ENCODE data around the gene USP32.

The USP32 gene

DNA sequence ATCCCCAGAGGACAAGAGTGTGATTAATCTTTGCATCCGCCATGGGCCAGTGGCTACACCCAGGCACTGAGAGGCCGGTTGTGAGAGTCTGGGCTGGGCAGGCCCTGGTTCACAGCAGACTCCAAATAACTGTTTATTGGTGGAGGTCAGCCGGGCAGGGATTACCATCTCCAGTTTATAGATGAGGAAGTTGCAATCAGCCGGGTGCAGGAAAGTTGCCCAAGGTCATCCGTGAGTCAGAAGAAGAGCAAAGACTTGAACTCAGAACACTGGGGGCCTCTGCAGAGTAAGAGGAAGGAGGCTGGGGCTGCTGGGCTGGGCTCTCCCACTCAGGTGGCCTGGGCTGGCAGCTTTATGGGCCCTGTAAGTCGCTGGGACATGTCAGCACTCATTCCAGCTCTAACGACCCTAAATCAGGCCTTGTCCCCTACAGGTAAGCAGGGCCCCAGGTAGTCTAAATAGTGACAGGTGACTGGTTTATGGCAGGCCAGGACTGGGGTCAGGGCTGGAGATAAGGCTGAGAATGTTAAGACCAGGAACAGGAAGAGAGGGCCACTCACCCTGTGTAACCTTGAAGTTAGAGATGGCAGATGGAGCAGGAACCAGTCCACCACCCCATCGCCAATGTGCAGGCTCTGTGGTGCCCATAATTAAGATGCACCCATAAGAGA lies 244.2 kb downstream of the USP32 start:
- no peak for DNase-seq (ENCODE audit: extremely low spot score, insufficient read length, low read depth)
- no peak for FAIRE-seq

DNA sequence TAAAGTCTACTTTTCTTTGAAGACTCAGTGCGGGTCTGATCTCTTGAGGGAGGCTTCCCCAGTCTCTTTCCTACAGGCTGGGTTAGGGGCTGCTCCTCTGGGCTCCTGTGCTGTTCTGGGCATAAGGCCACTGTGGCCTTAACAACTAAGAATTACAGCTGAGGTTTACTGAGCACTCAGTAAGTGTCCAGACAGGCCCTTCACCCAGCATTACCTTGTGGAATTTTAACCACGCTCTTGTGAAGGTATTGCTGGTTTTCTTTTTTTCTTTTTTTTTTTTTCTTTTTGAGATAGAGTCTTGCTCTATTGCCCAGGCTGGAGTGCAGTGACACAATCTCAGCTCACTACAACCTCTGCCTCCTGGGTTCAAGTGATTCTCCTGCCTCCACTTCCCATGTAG lies 245.7 kb downstream of the USP32 start:
- no peak for DNase-seq (ENCODE audit: extremely low spot score, insufficient read length, low read depth)
- FAIRE-seq = no peak

DNA sequence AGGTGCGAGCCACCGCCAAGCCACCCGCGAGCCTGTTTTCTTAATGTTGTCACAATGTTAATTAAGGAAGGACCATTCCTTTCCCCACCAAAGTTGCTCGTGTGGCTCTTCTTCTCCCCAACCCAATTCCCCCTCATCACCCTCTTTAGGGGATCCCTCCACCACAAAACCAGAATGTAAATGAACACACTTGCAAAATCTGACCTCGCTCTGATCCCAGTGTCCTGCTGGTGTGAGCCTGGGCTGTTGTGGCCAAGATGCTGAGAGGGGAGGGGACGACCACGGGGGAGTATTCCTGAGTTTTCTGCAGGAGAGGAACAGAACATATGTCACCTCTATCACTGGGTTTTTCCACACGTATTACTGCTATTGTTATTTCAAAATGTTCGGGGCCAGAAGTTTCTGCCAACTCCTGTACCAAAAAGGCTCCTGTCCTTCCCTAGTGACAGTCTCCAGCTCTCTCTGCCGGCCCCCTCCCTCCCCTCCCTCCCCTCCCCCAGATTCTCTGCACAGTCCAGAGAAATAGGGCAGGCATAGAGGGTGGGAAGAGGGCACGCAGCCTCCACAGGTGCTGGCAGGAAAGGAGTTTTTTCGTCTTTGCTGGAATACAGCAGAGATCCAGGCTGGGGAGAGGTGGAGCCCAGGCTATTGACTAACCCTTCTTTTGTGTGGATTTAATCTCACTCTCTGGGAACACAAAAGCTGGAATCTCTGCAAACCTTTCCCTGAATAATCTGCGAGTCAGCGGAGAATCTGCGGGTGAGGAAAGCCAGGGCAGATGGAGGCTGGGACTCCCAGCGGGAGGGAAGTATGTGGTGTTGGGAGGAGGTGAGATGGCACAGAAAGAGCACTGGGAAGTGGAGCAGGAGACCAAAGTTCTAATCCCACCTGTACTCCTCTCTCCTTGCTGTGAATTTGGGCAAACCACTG lies 246.7 kb downstream of the USP32 start:
- no peak for DNase-seq (ENCODE audit: extremely low spot score, insufficient read length, low read depth)
- no peak for FAIRE-seq

DNA sequence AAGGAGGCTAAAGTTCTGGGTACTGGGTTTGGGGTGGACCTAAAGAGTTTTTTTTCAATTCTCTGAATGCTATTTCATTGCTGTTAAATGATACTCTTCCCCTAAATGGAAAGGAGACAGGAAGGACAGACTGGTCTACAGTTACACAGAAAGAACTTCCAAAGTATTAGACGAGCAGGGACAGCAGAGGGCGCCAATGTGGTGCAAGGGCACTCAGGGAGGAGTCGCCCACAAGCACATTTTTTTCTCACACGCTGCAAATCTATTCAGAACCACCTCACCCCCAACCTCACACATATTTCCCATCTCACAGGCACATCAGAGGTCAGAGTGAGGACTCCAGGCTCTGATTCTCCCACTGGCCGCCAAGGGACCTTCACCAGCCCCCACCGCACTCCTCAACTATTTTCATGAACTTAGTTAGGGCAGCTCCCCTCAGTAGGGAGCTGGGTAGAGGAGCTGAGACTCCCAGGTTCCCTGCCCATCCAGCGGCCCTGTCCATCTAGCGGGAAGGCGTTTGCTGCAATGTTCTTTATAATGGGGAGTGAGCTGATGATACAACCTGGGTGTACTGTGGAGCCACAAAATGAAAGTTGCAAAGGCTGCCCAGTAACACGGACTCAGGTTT lies 248.9 kb downstream of the USP32 start:
- peak; percentile 94 for FAIRE-seq
- DNase-seq (ENCODE audit: extremely low spot score, insufficient read length, low read depth) = no peak

DNA sequence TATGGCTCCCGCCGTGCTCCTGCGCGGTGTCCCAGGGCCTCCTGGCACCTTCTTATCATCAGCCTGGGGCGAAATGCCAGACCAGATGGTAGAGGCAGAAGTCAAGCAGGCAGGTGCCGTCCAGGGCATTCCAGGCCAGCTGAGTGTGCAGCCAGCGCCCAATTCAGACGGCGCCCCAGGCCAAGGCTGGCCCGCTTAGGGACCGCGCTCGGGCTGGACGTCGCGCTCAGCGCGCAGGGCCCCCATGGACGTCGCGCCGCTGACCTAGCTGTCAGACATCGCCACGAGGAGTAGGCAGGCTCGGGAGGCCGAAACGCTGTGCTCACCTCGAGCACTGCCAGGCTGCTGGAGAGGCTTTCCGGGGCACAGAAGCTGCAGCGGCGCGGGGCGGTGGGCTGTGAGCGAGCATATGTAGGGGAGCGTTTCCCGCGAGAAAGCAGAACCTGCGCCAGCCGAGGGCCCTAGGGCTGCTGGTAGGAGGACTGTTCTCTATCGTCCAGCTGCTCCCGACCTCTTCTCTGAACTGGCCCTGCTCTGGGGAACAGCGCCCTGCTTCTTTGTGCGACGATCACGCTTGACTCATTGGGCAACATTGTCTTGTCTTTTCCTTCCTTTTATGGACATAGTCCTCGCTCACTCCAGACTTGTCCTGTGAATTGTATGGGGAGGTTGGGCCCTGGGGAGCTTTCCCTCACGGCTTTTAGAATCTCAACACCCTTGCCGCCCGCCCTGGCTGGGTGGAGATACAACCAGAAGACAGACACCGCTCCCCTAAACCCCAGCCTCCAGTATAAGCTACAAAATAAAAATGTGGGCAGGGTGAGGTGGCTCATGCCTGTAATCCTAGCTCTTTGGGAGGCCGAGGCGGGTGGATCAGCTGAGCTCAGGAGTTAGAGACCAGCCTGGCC lies 250.6 kb downstream of the USP32 start:
- no peak for DNase-seq (ENCODE audit: extremely low spot score, insufficient read length, low read depth)

DNA sequence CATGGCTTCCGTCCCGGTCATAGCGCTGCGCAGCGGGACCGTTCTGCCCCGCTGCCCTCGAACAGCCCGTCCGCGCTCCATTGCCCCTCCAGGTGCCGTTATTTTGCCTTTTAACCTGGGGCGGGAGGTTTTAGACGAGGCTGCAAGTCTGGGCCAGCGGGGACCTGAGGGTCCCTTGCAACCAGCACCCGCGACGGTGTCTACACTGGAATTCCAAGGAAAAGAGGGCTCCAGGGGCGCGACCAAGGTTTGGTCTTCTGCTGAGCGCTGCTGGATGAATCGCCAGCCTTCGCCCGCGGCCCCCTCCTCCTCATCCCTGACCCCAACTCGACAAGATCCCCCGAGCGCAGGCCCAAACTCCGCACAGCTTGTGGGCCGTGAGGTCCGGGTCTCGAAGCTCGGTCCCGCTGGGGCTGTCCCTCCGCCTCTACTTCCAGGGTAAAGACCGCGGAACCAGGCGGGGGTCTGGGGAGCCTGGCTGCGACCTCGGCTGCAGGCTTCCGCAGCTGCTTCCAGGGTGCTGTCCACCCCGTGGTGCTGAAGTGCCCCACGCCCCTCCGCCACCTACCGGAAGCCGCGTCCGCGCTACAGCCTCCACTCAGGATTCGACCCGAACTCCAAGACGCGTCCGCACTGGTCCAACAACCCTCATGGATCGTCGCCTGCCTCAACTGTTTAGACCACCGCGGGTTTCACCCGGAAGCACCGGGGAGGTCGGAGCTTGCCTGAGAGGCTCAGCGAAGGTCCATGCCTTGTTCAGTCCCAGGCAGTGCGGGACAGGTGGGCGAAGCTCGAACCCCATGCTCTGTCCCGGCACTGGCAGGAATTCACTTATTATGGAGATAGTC lies 252.3 kb downstream of the USP32 start:
- FAIRE-seq (no peak), DNase-seq (ENCODE audit: extremely low spot score, insufficient read length, low read depth) (no peak)

More for the DNA sequence above, 250.6 kb downstream of the USP32 start:
- no peak for FAIRE-seq

DNA sequence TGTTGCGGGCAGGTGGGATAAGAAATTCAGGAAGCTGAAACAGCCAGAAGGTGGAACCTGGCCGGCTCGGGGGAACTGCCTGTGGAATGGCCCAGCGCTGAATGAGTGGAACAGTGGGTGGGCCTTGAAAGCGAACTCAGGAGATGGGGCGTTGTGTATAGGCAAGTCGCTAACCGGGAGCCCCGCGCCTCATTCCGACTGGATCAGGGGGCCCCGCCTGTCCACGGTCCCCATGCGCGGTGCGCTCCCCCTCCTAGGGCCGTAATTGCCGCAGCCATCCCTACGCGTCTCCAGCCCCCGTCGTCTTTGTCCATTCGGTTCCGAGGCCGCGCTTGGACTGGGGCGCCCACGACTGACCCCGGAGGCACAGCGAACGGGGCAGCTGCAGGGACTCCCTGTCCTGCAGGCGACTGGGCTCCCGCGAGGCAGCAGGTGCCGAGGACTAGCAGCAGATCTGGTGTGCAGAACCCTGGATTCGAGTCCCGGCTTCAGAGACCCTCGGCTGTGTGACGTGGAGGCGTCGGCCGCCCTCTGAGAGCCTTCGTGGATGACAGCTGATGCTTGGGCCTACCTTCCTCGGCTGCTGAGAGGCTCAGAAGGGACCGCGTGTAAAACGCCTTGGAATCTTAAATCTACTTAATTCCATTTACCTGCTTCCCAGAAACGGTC lies 253.0 kb downstream of the USP32 start:
- DNase-seq (ENCODE audit: extremely low spot score, insufficient read length, low read depth) (no peak), FAIRE-seq (no peak)

DNA sequence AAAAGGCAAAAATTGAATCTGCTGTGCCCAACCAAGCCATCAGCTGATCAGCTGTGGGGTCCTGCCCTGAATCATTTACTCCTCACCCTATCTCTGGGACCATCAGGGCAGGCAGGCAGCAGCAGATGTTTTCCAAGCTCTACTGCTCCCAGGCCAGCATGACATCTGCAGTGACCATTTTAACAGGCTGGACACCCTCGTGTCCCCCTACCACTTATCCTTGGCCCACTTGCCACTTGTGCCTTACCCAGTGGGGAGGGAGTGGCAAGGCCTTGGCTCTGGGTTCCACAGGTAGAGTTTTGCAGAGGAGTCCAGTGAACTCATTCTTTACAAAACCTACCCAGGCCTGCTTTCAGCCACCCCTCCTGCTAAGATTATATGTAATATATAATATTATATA lies 254.2 kb downstream of the USP32 start:
- DNase-seq (ENCODE audit: extremely low spot score, insufficient read length, low read depth) = no peak
- FAIRE-seq = no peak

DNA sequence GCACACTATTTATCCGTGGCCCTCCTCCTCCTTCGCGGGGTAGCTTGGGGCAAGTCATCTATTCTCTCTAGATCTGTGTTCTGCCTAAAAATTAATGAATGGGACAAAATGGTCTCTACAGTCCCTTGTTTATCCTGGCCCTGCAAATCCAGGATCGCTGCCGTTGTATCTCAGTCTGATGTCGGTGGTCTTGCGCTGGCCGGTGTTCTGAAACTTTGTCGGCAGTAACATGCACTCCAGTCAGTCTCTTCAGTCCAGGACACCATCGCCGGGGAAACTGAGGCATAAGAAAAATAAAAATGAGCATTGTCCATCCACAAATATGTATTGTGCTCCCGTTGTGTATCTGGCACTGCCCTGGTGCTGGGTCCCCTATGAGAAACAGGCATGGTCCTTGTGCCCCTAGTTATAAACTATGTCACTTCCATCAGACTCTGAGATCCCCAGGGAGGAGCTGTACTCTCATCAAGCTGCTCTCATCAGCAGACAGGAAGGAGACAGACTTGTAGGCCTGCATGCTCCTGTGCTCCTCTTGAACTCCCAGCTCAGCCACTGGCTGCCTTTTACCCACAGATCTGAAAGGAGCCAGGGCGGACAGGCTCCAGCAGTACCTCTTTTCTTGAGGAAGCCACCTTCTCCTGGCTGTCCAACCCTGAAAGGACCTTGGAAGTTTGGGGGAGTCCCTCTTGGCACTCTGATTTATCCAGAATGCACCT lies 255.8 kb downstream of the USP32 start:
- DNase-seq (ENCODE audit: extremely low spot score, insufficient read length, low read depth) = no peak
- FAIRE-seq = no peak

DNA sequence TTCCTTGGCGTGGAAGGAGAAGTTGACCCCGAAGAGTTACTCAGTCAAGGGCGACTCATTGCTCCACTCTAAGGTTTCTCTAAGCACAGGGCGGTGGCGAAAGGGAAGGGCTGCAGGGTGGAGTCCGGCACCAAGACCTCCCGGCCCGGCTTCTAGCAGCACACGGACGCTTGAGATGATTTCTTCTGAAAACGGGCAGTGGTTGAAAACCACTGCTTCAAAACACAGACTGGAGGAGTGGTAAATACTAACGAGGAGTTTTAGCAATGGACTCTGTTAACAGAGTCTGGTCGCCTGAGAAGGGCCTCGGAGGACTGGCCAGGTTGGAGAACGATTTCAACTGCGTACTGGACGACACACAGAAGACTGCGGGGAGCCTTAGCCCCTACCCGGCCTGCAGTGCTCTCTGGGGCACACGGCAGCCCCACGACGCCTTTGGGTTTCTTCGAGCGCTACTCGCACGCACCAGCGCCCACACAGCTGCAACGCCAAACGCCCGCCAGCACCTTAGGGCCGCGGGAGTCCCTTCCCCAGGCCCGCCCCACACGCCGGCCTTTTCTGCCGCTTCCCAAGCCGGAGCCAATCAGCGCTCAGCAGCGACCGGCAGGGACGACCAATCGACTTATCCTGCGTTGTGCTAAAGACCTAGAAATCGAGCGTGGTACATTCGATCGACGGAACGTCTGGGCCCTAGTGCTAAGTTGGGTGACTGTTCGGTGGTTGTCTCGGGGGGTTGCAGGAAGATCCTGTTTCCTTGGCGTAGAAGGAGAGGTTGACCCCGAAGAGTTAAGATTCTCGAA lies 256.6 kb downstream of the USP32 start:
- FAIRE-seq (peak; percentile 86), DNase-seq (ENCODE audit: extremely low spot score, insufficient read length, low read depth) (peak; percentile 90)

DNA sequence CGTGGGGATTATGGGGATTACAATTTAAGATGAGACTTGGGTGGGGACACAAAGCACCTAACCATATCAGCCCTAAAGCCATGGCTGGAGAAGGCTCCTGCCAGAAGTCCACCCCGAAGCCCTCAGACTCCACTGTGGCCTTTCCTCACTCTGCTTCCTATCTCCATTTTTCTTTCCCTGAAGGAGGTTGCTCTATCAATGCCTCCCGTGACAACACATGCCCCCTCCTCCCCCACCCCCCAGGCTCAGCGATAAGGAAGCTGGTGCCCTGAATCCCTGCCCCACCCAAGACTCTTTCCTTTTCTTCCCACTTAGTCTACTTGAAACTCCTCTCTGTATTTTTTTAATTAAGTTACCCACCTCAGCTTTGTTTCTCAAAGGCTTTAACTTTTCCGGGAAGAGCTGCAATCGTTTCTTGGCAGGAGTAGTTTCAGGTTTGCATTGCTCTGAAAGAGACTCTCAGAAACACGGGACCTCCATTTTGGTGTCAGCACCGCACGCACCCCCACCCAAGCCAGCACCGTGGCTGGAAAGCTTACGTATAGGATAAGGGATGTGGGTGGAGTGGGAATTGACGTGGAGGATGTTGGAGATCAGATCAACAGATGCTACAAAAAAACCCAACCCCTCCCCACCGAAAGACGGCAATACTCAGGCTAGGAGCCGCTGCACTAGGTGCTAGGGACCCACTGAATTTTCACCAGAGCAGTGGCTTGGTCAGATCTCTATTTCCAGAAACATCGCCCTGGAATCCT lies 257.4 kb downstream of the USP32 start:
- FAIRE-seq (no peak), DNase-seq (ENCODE audit: extremely low spot score, insufficient read length, low read depth) (no peak)

DNA sequence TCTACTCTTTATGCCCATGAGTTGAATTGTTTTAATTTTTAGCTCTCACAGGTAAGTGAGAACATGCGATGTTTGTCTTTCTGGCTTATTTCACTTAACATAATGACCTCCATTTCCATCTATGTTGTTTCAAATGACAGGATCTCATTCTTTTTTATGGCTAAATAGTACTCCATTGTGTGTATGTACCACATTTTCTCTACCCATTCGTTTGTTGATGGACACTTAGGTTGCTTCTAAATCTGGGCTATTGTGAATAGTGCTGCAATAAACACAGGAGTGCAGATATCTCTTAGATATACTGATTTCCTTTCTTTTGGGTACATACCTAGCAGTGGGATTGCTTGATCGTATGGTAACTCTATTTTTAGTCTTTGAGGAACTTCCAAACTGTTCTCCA lies 261.5 kb downstream of the USP32 start:
- DNase-seq (ENCODE audit: extremely low spot score, insufficient read length, low read depth) (no peak), FAIRE-seq (no peak)

DNA sequence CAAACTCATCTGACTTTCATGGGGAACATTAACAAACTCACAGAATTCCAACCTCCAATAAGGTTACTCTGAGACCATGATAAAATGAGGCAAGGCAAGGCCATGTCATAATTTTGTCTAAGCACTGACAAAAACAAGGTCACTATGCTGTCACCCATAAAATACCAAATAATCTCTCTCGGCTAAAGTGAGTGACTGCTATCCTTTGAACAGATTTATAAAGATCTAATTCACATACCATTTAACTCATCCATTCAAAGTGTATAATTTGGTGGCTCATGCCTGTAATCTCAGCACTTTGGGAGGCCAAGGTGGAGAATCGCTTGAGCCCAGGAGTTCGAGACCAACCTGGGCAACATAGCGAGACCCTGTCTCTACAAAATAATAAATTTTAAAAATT lies 262.8 kb downstream of the USP32 start:
- no peak for DNase-seq (ENCODE audit: extremely low spot score, insufficient read length, low read depth)
- FAIRE-seq = no peak
